HG03066 (cell line): ENCODE measurements around the gene RPS15.

Experiments
- ATAC-seq: cut with Tn5 transposase; IDR thresholded peaks from one replicate; pipeline ENCODE4 v1.9.1; 2021; ENCODE audit warnings: low read depth; ENCODE audit not compliant: unreplicated experiment

RPS15 gene

GRCh38 chr19:1478934-1479707, 40.9 kb downstream of the RPS15 start, which contains the start of gene C19orf25:
Gene C19orf25, minus strand, starts transcription at chr19:1479215. Its CDS starts 312 bp downstream, at chr19:1478903.
- peak; percentile 81 for ATAC-seq

GRCh38 chr19:1481224-1481892, 43.2 kb downstream of the RPS15 start:
- no peak for ATAC-seq

GRCh38 chr19:1481893-1482360, 43.7 kb downstream of the RPS15 start:
- ATAC-seq: no peak

- ATAC-seq: no peak
Observed at GRCh38 chr19:1482361-1483130, 44.4 kb downstream of the RPS15 start.

- ATAC-seq: no peak
Observed at GRCh38 chr19:1483131-1483978, 45.2 kb downstream of the RPS15 start.

- ATAC-seq: no peak
Observed at GRCh38 chr19:1483979-1484428, 45.8 kb downstream of the RPS15 start.

- ATAC-seq: no peak
Observed at GRCh38 chr19:1486720-1487575, 48.8 kb downstream of the RPS15 start.

- no peak for ATAC-seq
Observed at GRCh38 chr19:1487576-1488281, 49.5 kb downstream of the RPS15 start.

- no peak for ATAC-seq
Observed at GRCh38 chr19:1488282-1488601, 50.0 kb downstream of the RPS15 start.

- ATAC-seq: no peak
Observed at GRCh38 chr19:1489463-1490310, 51.5 kb downstream of the RPS15 start.
